Measurements from ENCODE around the gene SOX14. TPM values are rescaled to one million over a fixed set of nuclear protein-coding genes. Genes with fewer than 3 reads are reported as not detected.
A peak's percentile ranks its signal among the peaks of the same experiment; 100 is the strongest.

The SOX14 gene
- total and polyA plus RNA-seq, 2 experiments from 2014 or later = 0.39 TPM; not detected in 1

DNA sequence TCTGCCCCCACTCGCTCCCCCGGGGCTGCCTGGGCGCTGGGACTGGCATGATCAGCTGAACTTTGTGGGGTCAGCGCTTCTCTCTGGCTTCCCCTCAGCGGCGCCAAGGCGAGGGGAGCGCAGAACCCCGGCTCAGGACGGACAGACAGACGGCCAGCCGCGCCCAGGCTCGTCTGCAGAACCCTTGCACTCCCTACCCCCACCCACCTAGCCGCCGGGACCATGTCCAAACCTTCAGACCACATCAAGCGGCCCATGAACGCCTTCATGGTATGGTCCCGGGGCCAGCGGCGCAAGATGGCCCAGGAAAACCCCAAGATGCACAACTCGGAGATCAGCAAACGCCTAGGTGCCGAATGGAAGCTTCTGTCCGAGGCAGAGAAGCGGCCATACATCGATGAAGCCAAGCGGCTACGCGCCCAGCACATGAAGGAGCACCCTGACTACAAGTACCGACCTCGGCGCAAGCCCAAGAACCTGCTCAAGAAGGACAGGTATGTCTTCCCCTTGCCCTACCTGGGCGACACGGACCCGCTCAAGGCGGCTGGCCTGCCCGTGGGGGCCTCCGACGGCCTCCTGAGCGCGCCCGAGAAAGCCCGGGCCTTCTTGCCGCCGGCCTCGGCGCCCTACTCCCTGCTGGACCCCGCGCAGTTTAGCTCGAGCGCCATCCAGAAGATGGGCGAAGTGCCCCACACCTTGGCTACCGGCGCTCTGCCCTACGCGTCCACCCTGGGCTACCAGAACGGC, 621 bp downstream of the SOX14 start:
- Histone ChIP-seq H3F3A (replicated peaks; ENCODE audit: low read depth) (peaks cover 52% of the 10 kb centered on the region), H4K20me1 (replicated peaks; ENCODE audit: insufficient read depth) (peaks cover 16% of the 10 kb centered on the region), H3K36me3 (ENCODE audit: insufficient read depth) (no peaks in the 10 kb centered on the region), H3K27ac (ENCODE audit: low read depth) (no peak overlapping the region), H2AFZ (peak overlapping the region; percentile 89), H3K79me2 (replicated peaks; ENCODE audit: insufficient read depth) (no peaks in the 10 kb centered on the region), H3K9me2 (ENCODE audit: insufficient read depth) (no peaks in the 10 kb centered on the region), H3K4me3 (peak overlapping the region; percentile 37), H3K4me2 (peak overlapping the region; percentile 82), H3K4me1 (ENCODE audit: insufficient read depth) (peaks cover 81% of the 10 kb centered on the region), H3K27me3 (ENCODE audit: insufficient read depth) (peaks cover 99% of the 10 kb centered on the region)
- DNase-seq (ENCODE audit: low spot score) = peak; percentile 54
- Mint-ChIP-seq H3K4me1 (peaks cover 76% of the 10 kb centered on the region), H3K36me3 (ENCODE audit: low read depth) (no peaks in the 10 kb centered on the region; the same call in 2 of the 3 replicates), H3K27ac (no peak overlapping the region), H3K4me3 (peak overlapping the region; percentile 83), H3K9me3 (peaks cover 3% of the 10 kb centered on the region; the same call in 1 of the 3 replicates), H3K27me3 (ENCODE audit: insufficient read depth, low read depth, poor library complexity) (peaks cover 100% of the 10 kb centered on the region)
- peak; percentile 1 for ATAC-seq
- TF ChIP-seq ZNF114 (CRISPR knock-in tag; IDR thresholded peaks at IDR 0.05) = no peak
- TF ChIP-seq EZH2phosphoT487 (IDR thresholded peaks at IDR 0.05; ENCODE audit: unreplicated experiment) = peak; percentile 83
- TF ChIP-seq STAT1 (IDR thresholded peaks at IDR 0.05; ENCODE audit: unreplicated experiment) = no peak
- no peak for TF ChIP-seq JUNB (IDR thresholded peaks at IDR 0.05; ENCODE audit: unreplicated experiment)
- peak; percentile 97 for TF ChIP-seq EZH2 (IDR thresholded peaks at IDR 0.05; ENCODE audit: low read depth, unreplicated experiment)
- TF ChIP-seq, protein P1, sequence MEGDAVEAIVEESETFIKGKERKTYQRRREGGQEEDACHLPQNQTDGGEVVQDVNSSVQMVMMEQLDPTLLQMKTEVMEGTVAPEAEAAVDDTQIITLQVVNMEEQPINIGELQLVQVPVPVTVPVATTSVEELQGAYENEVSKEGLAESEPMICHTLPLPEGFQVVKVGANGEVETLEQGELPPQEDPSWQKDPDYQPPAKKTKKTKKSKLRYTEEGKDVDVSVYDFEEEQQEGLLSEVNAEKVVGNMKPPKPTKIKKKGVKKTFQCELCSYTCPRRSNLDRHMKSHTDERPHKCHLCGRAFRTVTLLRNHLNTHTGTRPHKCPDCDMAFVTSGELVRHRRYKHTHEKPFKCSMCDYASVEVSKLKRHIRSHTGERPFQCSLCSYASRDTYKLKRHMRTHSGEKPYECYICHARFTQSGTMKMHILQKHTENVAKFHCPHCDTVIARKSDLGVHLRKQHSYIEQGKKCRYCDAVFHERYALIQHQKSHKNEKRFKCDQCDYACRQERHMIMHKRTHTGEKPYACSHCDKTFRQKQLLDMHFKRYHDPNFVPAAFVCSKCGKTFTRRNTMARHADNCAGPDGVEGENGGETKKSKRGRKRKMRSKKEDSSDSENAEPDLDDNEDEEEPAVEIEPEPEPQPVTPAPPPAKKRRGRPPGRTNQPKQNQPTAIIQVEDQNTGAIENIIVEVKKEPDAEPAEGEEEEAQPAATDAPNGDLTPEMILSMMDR (conservative IDR thresholded peaks at IDR 0.05; ENCODE audit: low read depth in 2 of 2) = no peak

DNA sequence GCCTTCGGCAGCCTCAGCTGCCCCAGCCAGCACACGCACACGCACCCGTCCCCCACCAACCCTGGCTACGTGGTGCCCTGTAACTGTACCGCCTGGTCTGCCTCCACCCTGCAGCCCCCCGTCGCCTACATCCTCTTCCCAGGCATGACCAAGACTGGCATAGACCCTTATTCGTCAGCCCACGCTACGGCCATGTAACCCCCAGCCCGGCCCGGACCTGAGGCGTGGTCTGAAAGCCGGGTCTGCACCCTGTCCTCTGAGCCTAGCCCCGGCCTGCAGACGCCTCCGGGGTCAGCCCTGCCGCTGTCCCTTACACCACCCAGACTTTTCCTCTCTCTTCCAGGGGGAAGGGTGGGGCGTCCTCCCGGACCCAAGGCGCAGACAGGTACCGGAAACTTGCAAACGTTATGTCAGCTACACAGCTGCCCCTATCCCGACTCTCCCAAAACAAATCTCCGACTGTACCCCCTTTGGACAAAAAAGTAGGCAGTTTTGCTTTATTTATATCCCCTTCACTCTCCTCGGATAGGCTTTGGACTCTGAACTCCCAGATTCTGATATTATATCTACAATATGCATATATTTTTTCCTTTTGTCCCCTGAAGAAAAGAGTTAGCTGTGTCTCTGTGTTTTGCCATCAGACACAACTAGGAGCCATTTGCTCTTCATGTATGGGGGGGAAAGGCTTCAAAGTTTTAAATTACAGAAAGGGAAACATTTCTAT, 1.4 kb downstream of the SOX14 start:
- Mint-ChIP-seq H3K4me3 (peak overlapping the region; percentile 83), H3K9me3 (peaks cover 3% of the 10 kb centered on the region; the same call in 1 of the 3 replicates), H3K36me3 (ENCODE audit: low read depth) (no peaks in the 10 kb centered on the region; the same call in 2 of the 3 replicates), H3K27ac (no peak overlapping the region), H3K4me1 (peaks cover 76% of the 10 kb centered on the region), H3K27me3 (ENCODE audit: insufficient read depth, low read depth, poor library complexity) (peaks cover 100% of the 10 kb centered on the region)
- ATAC-seq = no peak; the same call in 2 of the 3 replicates
- peaks cover 99% of the 10 kb centered on the region for H3K27me3 ChIP-seq (ENCODE audit: insufficient read depth)
- no peak overlapping the region for H3K27ac ChIP-seq (ENCODE audit: low read depth)
- H3K4me1 ChIP-seq (ENCODE audit: insufficient read depth) = peaks cover 77% of the 10 kb centered on the region
- DNase-seq (ENCODE audit: low spot score) = peak; percentile 41
- H3K36me3 ChIP-seq (ENCODE audit: insufficient read depth) = no peaks in the 10 kb centered on the region
- H3F3A ChIP-seq (replicated peaks; ENCODE audit: low read depth) = peaks cover 54% of the 10 kb centered on the region
- H3K9me2 ChIP-seq (ENCODE audit: insufficient read depth) = no peaks in the 10 kb centered on the region
- no peak overlapping the region for H2AFZ ChIP-seq
- H4K20me1 ChIP-seq (replicated peaks; ENCODE audit: insufficient read depth) = peaks cover 16% of the 10 kb centered on the region
- peak overlapping the region; percentile 37 for H3K4me3 ChIP-seq
- peak overlapping the region; percentile 82 for H3K4me2 ChIP-seq
- TF ChIP-seq EZH2phosphoT487 (IDR thresholded peaks at IDR 0.05; ENCODE audit: unreplicated experiment) (peak; percentile 18), EZH2 (IDR thresholded peaks at IDR 0.05; ENCODE audit: low read depth, unreplicated experiment) (peak; percentile 73), NANOG (IDR thresholded peaks at IDR 0.05; ENCODE audit: borderline replicate concordance) (no peak)
- no peaks in the 10 kb centered on the region for H3K79me2 ChIP-seq (replicated peaks; ENCODE audit: insufficient read depth)

Measured in GM23338 (cell line).